ENCODE measurements around the gene POLR3B.
"Not testable (repeated sequence)": the region's sequence is repeated elsewhere in the genome, so short reads cannot be mapped to it uniquely, and the experiment has no call there.

Gene POLR3B

DNA sequence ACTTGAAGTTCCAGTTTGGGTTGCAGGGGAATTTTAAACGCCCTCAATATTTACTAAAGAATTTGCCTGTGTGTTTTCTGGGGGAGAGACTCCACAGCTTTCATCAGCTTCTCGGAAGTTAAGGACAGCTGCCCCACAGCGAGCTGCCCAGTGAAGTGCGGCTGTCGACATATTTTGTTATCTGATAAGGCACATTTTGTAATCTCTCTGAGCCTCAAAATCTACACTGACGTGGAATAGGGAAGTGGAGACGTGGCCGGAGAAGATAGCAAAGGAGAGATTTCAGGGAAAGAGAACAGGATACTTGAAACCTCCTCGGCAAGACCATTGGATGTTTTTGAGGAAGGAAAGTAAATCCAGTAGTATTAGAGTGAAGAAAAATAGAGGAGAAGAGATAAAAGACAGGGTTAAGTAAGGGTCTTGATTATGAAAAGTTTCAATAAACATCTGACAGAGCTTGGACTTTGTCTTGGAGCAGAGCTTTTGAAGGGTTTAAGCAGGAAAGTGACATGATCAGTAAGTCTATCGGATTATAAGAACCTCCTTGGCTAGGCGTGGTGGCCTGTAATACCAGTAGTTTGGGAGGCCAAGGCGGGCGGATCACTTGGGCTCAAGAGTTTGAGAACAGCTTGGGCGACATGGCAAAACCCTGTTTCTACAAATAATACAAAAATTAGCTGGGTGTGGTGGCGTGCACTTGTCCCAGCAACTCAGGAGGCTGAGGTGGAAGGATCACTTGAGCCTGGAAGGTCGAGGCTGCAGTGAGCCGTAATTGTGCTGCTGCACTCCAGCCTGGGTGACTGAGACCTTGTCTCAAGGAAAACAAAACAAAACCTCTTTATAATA, 1.1 kb downstream of the POLR3B start:
- in situ Hi-C loops (cut with HindIII; ENCODE audit: low pct_unique_long_range_greater_than_20kb, low sequenced_read_pairs): no loop called here
- no peak for TF ChIP-seq JUND (IDR thresholded peaks at IDR 0.05; ENCODE audit: low read depth)
- DNase-seq (ENCODE audit: low read depth in 1 of 2, low spot score in 1 of 2): peak in 1 of 2 experiments; percentile 48

DNA sequence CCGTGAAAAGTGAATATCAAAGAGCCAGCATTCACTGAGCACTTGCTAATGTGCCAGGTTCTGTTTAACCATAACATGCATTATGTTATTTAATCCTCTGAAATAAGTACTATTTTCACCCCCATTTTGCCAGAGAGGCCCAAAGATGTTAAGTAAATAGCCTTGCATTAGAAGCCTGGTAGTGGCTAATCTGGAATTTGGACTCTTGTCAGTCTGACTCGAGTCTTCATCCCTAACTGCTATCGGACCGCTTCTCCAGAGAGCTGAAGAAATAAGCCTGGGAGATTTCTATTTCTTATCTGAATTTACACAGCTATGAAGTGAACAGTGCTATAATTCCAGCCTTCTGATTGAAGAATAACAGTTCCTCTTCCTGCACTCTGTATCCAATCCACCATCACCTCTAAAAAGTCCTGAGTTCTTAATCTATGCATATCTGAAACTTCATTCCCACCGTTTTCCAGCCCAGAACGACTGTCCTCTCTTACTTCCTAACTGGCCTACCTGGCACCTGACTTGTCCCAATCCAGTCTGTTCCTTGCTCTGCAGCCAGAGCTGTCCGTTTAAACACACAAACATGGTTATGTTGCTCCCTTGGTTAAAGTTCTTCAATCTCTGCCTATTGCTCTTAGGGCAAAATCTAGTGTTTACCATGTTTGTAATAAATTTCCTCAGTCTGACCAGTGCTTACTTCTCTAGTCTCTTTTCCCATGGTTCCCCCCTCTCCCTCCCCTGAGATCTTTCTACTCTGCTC, 2.3 kb downstream of the POLR3B start:
- in situ Hi-C loops (cut with HindIII; ENCODE audit: low pct_unique_long_range_greater_than_20kb, low sequenced_read_pairs): no loop called here
- no peak for TF ChIP-seq JUND (IDR thresholded peaks at IDR 0.05; ENCODE audit: low read depth)
- DNase-seq (ENCODE audit: low read depth in 1 of 2, low spot score in 1 of 2): no peak

GRCh38 chr12:106360400-106360994, 2.9 kb downstream of the POLR3B start:
- in situ Hi-C loops (cut with HindIII; ENCODE audit: low pct_unique_long_range_greater_than_20kb, low sequenced_read_pairs): no loop called here
- no peak for DNase-seq (ENCODE audit: low read depth in 1 of 2, low spot score in 1 of 2)
- no peak for TF ChIP-seq JUND (IDR thresholded peaks at IDR 0.05; ENCODE audit: low read depth)

GRCh38 chr12:106362971-106363370, 5.4 kb downstream of the POLR3B start:
- no peak for TF ChIP-seq JUND (IDR thresholded peaks at IDR 0.05; ENCODE audit: low read depth)
- DNase-seq (ENCODE audit: low read depth in 1 of 2, low spot score in 1 of 2): no peak
- in situ Hi-C loops (cut with HindIII; ENCODE audit: low pct_unique_long_range_greater_than_20kb, low sequenced_read_pairs): no loop called here

GRCh38 chr12:106364261-106364660, 6.7 kb downstream of the POLR3B start:
- no peak for DNase-seq (ENCODE audit: low read depth in 1 of 2, low spot score in 1 of 2)
- TF ChIP-seq JUND (IDR thresholded peaks at IDR 0.05; ENCODE audit: low read depth): no peak
- in situ Hi-C loops (cut with HindIII; ENCODE audit: low pct_unique_long_range_greater_than_20kb, low sequenced_read_pairs): no loop called here

GRCh38 chr12:106369624-106370346, 12.2 kb downstream of the POLR3B start:
- DNase-seq (ENCODE audit: low read depth in 1 of 2, low spot score in 1 of 2): no peak
- TF ChIP-seq JUND (IDR thresholded peaks at IDR 0.05; ENCODE audit: low read depth): no peak
- in situ Hi-C loops (cut with HindIII; ENCODE audit: low pct_unique_long_range_greater_than_20kb, low sequenced_read_pairs): no loop called here

- in situ Hi-C loops (cut with HindIII; ENCODE audit: low pct_unique_long_range_greater_than_20kb, low sequenced_read_pairs): no loop called here
- no peak for TF ChIP-seq JUND (IDR thresholded peaks at IDR 0.05; ENCODE audit: low read depth)
These were observed 21.2 kb downstream of the POLR3B start for GRCh38 chr12:106378788-106379187.

DNA sequence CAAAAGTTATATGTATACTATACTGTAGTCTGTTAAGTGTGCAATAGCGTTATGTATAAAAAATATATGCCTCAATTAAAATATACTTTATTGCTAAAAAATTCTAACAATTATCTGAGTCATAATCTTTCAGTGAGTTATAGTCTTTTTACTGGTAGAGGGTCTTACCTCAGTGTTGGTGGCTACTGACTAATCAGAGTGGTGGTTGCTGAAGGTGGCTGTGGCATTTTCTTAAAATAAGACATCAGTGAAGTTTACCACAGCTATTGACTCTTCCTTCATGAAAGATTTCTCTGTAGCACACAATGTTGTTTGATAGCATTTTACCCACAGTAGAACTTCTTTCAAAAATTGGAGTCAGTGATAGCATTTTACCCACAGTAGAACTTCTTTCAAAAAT, 23.4 kb downstream of the POLR3B start:
- in situ Hi-C loops (cut with HindIII; ENCODE audit: low pct_unique_long_range_greater_than_20kb, low sequenced_read_pairs): no loop called here
- TF ChIP-seq JUND (IDR thresholded peaks at IDR 0.05; ENCODE audit: low read depth): no peak
- DNase-seq (ENCODE audit: low read depth in 1 of 2, low spot score in 1 of 2): no peak

More at GRCh38 chr12:106378788-106379187, 21.2 kb downstream of the POLR3B start:
- DNase-seq (ENCODE audit: low read depth in 1 of 2, low spot score in 1 of 2): no peak

- in situ Hi-C loops (cut with HindIII; ENCODE audit: low pct_unique_long_range_greater_than_20kb, low sequenced_read_pairs); DNase-seq (ENCODE audit: low read depth in 1 of 2, low spot score in 1 of 2): not testable (repeated sequence)
These were observed 24.3 kb downstream of the POLR3B start for GRCh38 chr12:106381866-106382265.

DNA sequence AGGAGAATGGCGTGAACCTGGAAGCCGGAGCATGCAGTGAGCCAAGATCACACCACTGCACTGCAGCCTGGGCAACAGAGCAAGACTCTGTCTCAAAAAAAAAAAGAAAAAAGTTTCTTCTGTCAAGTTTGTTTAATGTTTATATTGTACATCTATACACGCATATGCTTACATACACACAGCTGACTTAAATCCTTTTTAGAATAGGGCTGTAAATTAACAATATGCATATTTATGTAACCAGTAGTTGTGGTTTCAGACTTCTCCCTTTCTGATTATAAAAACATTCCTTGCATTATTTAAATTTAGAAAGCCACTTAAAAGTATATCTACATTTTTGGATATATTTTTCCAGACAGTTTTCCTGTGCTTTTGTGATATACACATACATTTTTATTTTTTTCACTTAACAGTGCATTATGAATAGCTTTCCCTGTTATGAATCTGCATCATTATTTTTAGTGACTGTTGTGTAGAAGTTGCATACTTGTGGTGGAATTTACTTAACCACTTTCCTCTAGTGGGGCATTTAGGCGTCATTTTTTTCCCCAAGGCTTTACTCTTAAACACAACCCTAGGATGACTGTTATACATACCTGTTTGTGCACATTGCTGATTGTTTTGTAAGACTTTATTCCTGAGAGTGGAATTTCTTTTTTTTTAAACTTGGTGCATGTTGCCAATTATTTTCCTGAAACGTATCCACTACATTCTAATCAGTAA, 29.4 kb downstream of the POLR3B start:
- in situ Hi-C loops (cut with HindIII; ENCODE audit: low pct_unique_long_range_greater_than_20kb, low sequenced_read_pairs): no loop called here
- DNase-seq (ENCODE audit: low read depth in 1 of 2, low spot score in 1 of 2): no peak
- no peak for TF ChIP-seq JUND (IDR thresholded peaks at IDR 0.05; ENCODE audit: low read depth)

DNA sequence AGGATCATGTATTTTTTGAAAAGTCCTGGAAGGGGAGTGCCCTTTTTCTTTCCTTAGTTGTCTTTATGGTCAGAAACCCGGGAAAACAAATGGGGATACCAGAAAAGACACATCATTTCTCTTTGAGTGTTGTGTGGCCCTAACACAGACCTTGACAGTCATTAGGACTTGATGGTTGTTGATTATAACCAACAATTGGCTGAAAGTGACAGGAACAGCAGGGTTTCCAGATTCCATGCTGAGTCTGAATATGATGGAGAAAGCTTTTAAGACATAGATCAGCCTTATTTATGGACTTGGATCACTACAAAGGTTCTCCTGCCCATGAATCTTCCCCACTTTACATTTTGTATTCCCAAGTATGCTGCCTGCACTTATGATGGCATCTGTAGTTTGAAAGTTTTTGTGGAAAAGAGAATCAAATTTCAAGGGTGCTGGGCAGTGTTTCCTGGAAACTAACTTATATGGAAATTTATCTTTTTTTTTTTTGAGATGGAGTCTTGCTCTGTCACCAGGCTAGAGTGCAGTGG, 30.4 kb downstream of the POLR3B start:
- in situ Hi-C loops (cut with HindIII; ENCODE audit: low pct_unique_long_range_greater_than_20kb, low sequenced_read_pairs): no loop called here
- no peak for TF ChIP-seq JUND (IDR thresholded peaks at IDR 0.05; ENCODE audit: low read depth)
- DNase-seq (ENCODE audit: low read depth in 1 of 2, low spot score in 1 of 2): no peak

DNA sequence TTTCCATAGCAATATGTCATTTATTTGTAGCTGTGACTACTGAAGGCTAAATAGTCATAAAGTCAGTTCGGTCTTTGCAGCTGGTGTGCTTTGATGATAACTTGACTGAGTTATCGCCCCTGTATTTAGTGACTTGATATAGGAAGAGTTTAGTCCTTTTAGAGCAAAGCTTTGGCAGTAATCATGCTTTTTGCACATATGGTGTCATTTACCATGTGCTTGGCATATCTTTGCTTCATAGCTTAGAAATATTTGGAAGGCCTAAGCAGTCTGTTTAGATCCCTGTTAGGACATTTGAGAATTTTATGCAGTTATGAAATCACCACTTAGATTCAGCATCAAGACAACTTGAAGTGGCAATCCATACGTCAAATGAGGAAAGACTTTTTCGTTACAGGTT, 31.6 kb downstream of the POLR3B start:
- TF ChIP-seq JUND (IDR thresholded peaks at IDR 0.05; ENCODE audit: low read depth): no peak
- in situ Hi-C loops (cut with HindIII; ENCODE audit: low pct_unique_long_range_greater_than_20kb, low sequenced_read_pairs): no loop called here
- DNase-seq (ENCODE audit: low read depth in 1 of 2, low spot score in 1 of 2): no peak
